Fibroblast of pulmonary artery (primary cell): ENCODE results near the gene MAP7D1.

Experiments used
- DNase-seq: peaks from one replicate; pipeline ENCODE4 v3.0.0-alpha.2; 2010; ENCODE audit warnings: low read depth
- H3K4me3 ChIP-seq: replicated peaks from 2 replicates; pipeline ENCODE4 v1.5.1; 2011; ENCODE audit warnings: low read depth, mild to moderate bottlenecking, control low read depth, low read length, moderate library complexity
- TF ChIP-seq, protein P1 (sequence below): IDR thresholded peaks from 2 replicates; pipeline ENCODE4 v1.5.1; 2011; ENCODE audit warnings: mild to moderate bottlenecking, control low read depth, low read length, inconsistent platforms; ENCODE audit errors: missing control alignments

The MAP7D1 gene

DNA sequence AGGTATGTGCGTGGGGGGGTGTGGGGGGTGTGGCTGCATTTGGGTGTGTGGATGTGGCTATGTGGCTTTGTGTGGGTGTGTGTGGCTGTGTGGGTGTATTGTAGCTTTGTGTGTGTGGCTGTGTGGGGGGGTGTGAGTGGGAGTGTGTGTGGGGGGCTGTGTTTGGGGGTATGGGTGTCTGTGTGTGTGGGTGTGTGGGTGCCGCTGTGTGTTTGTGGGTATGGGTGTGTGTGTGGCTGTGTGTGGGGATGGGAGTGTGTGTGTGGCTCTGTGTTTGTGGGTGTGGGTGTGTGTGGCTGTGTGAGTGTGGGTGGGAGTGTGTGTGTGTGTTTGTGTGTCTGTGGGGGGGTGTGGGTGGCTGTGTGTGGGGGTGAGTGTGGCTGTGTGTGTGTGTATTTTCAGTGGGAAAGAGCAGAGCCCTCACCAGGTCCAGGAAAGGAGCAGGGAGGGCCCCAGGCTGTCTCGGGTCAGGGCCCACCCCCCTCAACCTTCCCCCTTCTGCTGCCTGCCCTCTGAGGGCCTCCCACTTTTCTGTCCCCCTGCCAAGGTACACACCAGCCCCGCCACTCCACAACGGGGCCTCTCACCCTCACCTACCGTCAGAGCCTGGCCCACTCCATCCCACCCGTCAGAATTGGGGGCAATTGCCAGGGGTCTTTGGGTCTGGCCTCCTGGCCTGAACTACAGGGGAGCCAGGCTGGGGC is 29.0 kb upstream of the MAP7D1 start:
- TF ChIP-seq, protein P1, sequence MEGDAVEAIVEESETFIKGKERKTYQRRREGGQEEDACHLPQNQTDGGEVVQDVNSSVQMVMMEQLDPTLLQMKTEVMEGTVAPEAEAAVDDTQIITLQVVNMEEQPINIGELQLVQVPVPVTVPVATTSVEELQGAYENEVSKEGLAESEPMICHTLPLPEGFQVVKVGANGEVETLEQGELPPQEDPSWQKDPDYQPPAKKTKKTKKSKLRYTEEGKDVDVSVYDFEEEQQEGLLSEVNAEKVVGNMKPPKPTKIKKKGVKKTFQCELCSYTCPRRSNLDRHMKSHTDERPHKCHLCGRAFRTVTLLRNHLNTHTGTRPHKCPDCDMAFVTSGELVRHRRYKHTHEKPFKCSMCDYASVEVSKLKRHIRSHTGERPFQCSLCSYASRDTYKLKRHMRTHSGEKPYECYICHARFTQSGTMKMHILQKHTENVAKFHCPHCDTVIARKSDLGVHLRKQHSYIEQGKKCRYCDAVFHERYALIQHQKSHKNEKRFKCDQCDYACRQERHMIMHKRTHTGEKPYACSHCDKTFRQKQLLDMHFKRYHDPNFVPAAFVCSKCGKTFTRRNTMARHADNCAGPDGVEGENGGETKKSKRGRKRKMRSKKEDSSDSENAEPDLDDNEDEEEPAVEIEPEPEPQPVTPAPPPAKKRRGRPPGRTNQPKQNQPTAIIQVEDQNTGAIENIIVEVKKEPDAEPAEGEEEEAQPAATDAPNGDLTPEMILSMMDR: no peak

DNA sequence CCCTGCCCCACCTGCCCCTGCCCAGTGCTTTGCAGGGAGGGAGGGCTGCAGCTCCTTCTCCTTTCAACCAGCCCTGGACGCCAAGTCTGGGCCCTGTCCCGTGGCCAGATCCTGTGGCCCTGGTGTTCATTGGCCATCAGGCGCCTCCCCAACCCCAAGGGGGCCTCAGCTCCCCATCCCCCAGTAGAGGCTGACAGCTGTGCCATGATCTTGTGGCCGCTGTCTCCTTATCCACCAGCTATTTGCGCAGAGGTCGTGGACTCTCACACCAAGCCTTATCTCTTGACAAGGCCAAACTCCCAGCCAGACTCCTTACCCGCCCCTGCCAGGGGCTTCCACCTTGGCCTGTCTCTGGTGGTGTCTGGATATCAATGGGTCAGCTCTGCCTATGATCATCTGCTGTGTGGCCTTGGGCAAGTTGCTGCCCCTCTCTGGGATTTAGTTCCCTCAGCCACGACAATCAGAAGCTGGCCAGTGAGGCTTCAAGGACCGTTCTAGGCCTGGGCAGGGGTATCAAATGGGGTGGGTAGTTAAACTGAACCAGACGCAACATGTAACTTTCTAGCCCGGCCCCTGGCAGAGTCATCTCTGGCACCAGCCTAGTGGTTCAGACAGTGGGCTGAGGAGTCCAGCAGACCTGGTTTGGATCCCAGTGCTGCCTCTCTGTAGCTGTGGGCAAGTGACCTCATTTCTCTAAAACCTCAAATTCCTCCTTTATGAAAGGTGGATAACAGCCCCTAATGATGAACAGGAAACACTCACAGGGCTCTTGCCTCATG is 27.6 kb upstream of the MAP7D1 start:
- DNase-seq: no peak

More for the DNA sequence above, 29.0 kb upstream of the MAP7D1 start:
- no peak overlapping the region for H3K4me3 ChIP-seq
- DNase-seq: no peak

GRCh38 chr1:36128905-36129206 is 27.1 kb upstream of the MAP7D1 start:
- TF ChIP-seq, protein P1: no peak
- no peak for DNase-seq
- H3K4me3 ChIP-seq: no peak overlapping the region

More for the DNA sequence above, 27.6 kb upstream of the MAP7D1 start:
- TF ChIP-seq, protein P1: no peak
- no peak overlapping the region for H3K4me3 ChIP-seq

DNA sequence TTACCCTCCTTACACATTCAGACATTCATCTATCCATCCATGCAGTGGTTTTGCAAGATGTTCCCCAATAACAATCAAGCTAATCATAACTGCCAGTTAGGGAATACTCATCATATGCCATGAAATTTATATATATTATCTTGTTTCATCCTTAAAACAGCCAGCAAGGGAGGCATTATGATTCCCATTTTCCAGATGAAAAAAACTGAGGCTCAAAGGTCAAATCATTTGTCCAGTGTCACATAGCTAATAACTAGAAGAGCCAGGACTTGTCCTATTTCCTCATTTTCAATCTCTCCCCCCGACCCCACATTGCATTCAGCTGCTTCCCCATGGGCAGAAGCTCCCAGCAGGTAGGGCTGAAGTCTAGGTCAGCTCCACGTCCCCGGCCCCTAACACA is 23.9 kb upstream of the MAP7D1 start:
- TF ChIP-seq, protein P1: no peak
- DNase-seq: no peak
- H3K4me3 ChIP-seq: no peak overlapping the region

- TF ChIP-seq, protein P1: no peak
- H3K4me3 ChIP-seq: no peak overlapping the region
- DNase-seq: peak; percentile 92
Observed at GRCh38 chr1:36133484-36133883, 22.5 kb upstream of the MAP7D1 start.

DNA sequence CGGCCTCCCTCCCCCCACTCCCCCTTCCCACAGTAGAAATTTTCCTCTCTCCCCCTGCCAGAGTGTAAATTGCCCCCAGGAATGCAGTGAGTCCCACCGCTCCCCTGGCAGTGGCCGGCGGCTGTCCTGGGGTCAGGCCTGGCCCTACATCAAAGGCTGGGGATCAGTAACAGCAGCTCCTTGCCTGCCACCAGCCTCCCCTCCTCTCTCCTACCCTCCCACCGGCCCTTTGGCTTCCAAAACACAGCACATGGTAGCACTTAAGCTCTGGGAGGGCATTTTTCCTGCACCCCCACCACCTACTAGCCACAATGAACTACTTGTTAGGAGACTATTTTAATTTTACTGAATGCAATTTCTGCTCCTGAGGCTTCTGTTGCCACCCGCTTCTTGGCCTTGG is 21.9 kb upstream of the MAP7D1 start:
- no peak for DNase-seq
- no peak overlapping the region for H3K4me3 ChIP-seq
- TF ChIP-seq, protein P1: no peak
